Suprapubic skin (tissue), 4 donors: Measurements from ENCODE around the gene EGFR. TPM values are rescaled to one million over a fixed set of nuclear protein-coding genes. Genes with fewer than 3 reads are reported as not detected.
A peak's percentile ranks its signal among the peaks of the same experiment; 100 is the strongest.
"Not testable (repeated sequence)": the region's sequence is repeated elsewhere in the genome, so short reads cannot be mapped to it uniquely, and the experiment has no call there.

ENCODE experiments used
- DNase-seq, 2 donors: peaks; one replicate each; pipeline ENCODE4 v3.0.0-alpha.2; 2019; ENCODE audit warnings: low spot score in 2 of 2
- H3K27ac ChIP-seq: fragments of 200-600 bp; sonication (generic); one replicate; pipeline ENCODE4 v1.5.1; 2019
- H3K27me3 ChIP-seq: fragments of 200-600 bp; sonication (generic); one replicate; pipeline ENCODE4 v1.5.1; 2019
- H3K36me3 ChIP-seq: fragments of 200-600 bp; sonication (generic); one replicate; pipeline ENCODE4 v1.5.1; 2019
- H3K4me1 ChIP-seq: fragments of 200-600 bp; sonication (generic); one replicate; pipeline ENCODE4 v1.5.1; 2019
- H3K4me3 ChIP-seq: fragments of 200-600 bp; sonication (generic); one replicate; pipeline ENCODE4 v1.5.1; 2019; ENCODE audit warnings: mild to moderate bottlenecking
- H3K9me3 ChIP-seq: fragments of 200-600 bp; sonication (generic); one replicate; pipeline ENCODE4 v1.5.1; 2019
- CTCF ChIP-seq, 2 donors: fragments of 200-600 bp in 1 of 2; fragments of 450-650 bp in 1 of 2; sonication (generic) in 1 of 2; IDR thresholded peaks; one replicate each; pipeline ENCODE4 v1.5.1; 2016 to 2019; ENCODE audit warnings: antibody characterized with exemption in 2 of 2, mild to moderate bottlenecking in 1 of 2, moderate library complexity in 1 of 2
- EP300 ChIP-seq: sonication (generic); formaldehyde crosslinking; IDR thresholded peaks from one replicate; pipeline ENCODE4 v1.6.1; 2017; ENCODE audit warnings: antibody characterized with exemption
- POLR2A ChIP-seq, 2 donors: fragments of 450-650 bp; IDR thresholded peaks; one replicate each; pipeline ENCODE4 v1.6.1; 2017; ENCODE audit warnings: antibody characterized with exemption in 2 of 2, mild to moderate bottlenecking in 2 of 2, moderate library complexity in 2 of 2
- POLR2AphosphoS5 ChIP-seq, 3 donors: sonication (generic); formaldehyde crosslinking; IDR thresholded peaks; one replicate each; pipeline ENCODE4 v1.6.1; 2017; ENCODE audit warnings: antibody characterized with exemption in 3 of 3
- WGBS: methylation state at CpG from one replicate; pipeline ENCODE4 v1.1.5; 2018; 5-methylcytosine and 5-hydroxymethylcytosine counted together
- total RNA-seq, 4 donors: library from RNA; depleted of rRNA; stranded (reverse); fragments of >200 nt; gene quantifications; one replicate each; pipeline ENCODE4 v1.1.0, GENCODE V29; 2016

Gene EGFR
- total RNA-seq, 4 donors from 2014 or later = 231 to 341 (median 271) TPM

GRCh38 chr7:55030314-55030713 lies 11.5 kb downstream of the EGFR start:
- H3K4me1 ChIP-seq = peaks cover 83% of the 10 kb centered on the region
- H3K27me3 ChIP-seq = no peaks in the 10 kb centered on the region
- no peak for TF ChIP-seq POLR2A (IDR thresholded peaks at IDR 0.05)
- no peaks in the 10 kb centered on the region for H3K9me3 ChIP-seq
- H3K4me3 ChIP-seq = no peak overlapping the region
- no peak for DNase-seq
- 9% methylated on average over 1 of the region's 1 CpG for WGBS
- no peak overlapping the region for H3K27ac ChIP-seq
- no peaks in the 10 kb centered on the region for H3K36me3 ChIP-seq

GRCh38 chr7:55031075-55031474 lies 12.3 kb downstream of the EGFR start:
- Histone ChIP-seq H3K4me3 (no peak overlapping the region), H3K36me3 (no peaks in the 10 kb centered on the region), H3K27ac (peak overlapping the region; percentile 52), H3K9me3 (no peaks in the 10 kb centered on the region), H3K27me3 (no peaks in the 10 kb centered on the region), H3K4me1 (peaks cover 76% of the 10 kb centered on the region)
- WGBS = 57% methylated on average over 2 of the region's 2 CpGs
- TF ChIP-seq POLR2AphosphoS5 (IDR thresholded peaks at IDR 0.05) (no peak), CTCF (IDR thresholded peaks at IDR 0.05) (no peak), EP300 (no peak), POLR2A (IDR thresholded peaks at IDR 0.05) (no peak)
- DNase-seq = no peak

- no peak overlapping the region for H3K4me3 ChIP-seq
- TF ChIP-seq CTCF (IDR thresholded peaks at IDR 0.05) (no peak), POLR2A (IDR thresholded peaks at IDR 0.05) (no peak), EP300 (no peak), POLR2AphosphoS5 (IDR thresholded peaks at IDR 0.05) (no peak)
- no peak overlapping the region for H3K27ac ChIP-seq
- WGBS = 81% methylated on average over 9 of the region's 9 CpGs
- no peaks in the 10 kb centered on the region for H3K36me3 ChIP-seq
- no peak for DNase-seq
- H3K9me3 ChIP-seq = no peaks in the 10 kb centered on the region
- peaks cover 69% of the 10 kb centered on the region for H3K4me1 ChIP-seq
- H3K27me3 ChIP-seq = no peaks in the 10 kb centered on the region
Observed at GRCh38 chr7:55032069-55032699, 13.4 kb downstream of the EGFR start.

GRCh38 chr7:55033236-55033846 lies 14.5 kb downstream of the EGFR start:
- no peak for TF ChIP-seq CTCF (IDR thresholded peaks at IDR 0.05)
- no peak for TF ChIP-seq EP300
- no peak for TF ChIP-seq POLR2A (IDR thresholded peaks at IDR 0.05)
- TF ChIP-seq POLR2AphosphoS5 (IDR thresholded peaks at IDR 0.05) = no peak
- no peaks in the 10 kb centered on the region for H3K27me3 ChIP-seq
- H3K36me3 ChIP-seq = no peaks in the 10 kb centered on the region
- no peak overlapping the region for H3K4me3 ChIP-seq
- 89% methylated on average over 10 of the region's 10 CpGs for WGBS
- peaks cover 58% of the 10 kb centered on the region for H3K4me1 ChIP-seq
- H3K27ac ChIP-seq = no peak overlapping the region
- H3K9me3 ChIP-seq = no peaks in the 10 kb centered on the region
- DNase-seq = no peak

- peaks cover 50% of the 10 kb centered on the region for H3K4me1 ChIP-seq
- H3K27ac ChIP-seq = no peak overlapping the region
- no peaks in the 10 kb centered on the region for H3K27me3 ChIP-seq
- WGBS = 60% methylated on average over 2 of the region's 2 CpGs
- H3K36me3 ChIP-seq = no peaks in the 10 kb centered on the region
- no peak for DNase-seq
- no peak for TF ChIP-seq POLR2AphosphoS5 (IDR thresholded peaks at IDR 0.05)
- TF ChIP-seq POLR2A (IDR thresholded peaks at IDR 0.05) = no peak
- TF ChIP-seq EP300 = no peak
- no peak for TF ChIP-seq CTCF (IDR thresholded peaks at IDR 0.05)
- H3K9me3 ChIP-seq = no peaks in the 10 kb centered on the region
- H3K4me3 ChIP-seq = no peak overlapping the region
Observed at GRCh38 chr7:55034776-55035175, 16.0 kb downstream of the EGFR start.

- not testable (repeated sequence) for H3K9me3 ChIP-seq, DNase-seq, H3K4me3 ChIP-seq, H3K36me3 ChIP-seq, H3K27me3 ChIP-seq, H3K27ac ChIP-seq
- 93% methylated on average over 3 of the region's 3 CpGs for WGBS
- H3K4me1 ChIP-seq = peaks cover 48% of the 10 kb centered on the region
Observed at GRCh38 chr7:55035410-55035809, 16.6 kb downstream of the EGFR start.
